NCI-H526 (cell line): ENCODE data around the gene TMEM51.

Source experiments
- DNase-seq, 2 experiments: peaks; one replicate each; lab custom pipeline; 2025; lab: John Stamatoyannopoulos, UW

Gene TMEM51

GRCh38 chr1:15196807-15197530 lies 43.4 kb downstream of the TMEM51 start:
- DNase-seq = no peak

- DNase-seq = no peak
Measured at GRCh38 chr1:15197591-15198447, 44.3 kb downstream of the TMEM51 start.

- DNase-seq = no peak
Measured at GRCh38 chr1:15198684-15199083, 45.1 kb downstream of the TMEM51 start.

- DNase-seq = no peak
Measured at GRCh38 chr1:15201221-15201620, 47.7 kb downstream of the TMEM51 start.

- DNase-seq = peak in 1 of 2 experiments; percentile 45
Measured at GRCh38 chr1:15201849-15202551, 48.5 kb downstream of the TMEM51 start.

- DNase-seq = no peak
Measured at GRCh38 chr1:15204931-15205330, 51.4 kb downstream of the TMEM51 start.

- DNase-seq = no peak
Measured at GRCh38 chr1:15205586-15206346, 52.2 kb downstream of the TMEM51 start.

GRCh38 chr1:15206418-15207030 lies 53.0 kb downstream of the TMEM51 start:
- peak; percentile 68 to 86 for DNase-seq

GRCh38 chr1:15207031-15207828 lies 53.7 kb downstream of the TMEM51 start:
- DNase-seq = peak; percentile 49 to 93

GRCh38 chr1:15207829-15208429 lies 54.4 kb downstream of the TMEM51 start:
- peak in 1 of 2 experiments; percentile 93 for DNase-seq

- DNase-seq = no peak
Measured at GRCh38 chr1:15210651-15211375, 57.3 kb downstream of the TMEM51 start.

GRCh38 chr1:15211424-15211823 lies 57.9 kb downstream of the TMEM51 start:
- DNase-seq = no peak

- DNase-seq = no peak
Measured at GRCh38 chr1:15212216-15212953, 58.8 kb downstream of the TMEM51 start.

GRCh38 chr1:15212954-15213291 lies 59.4 kb downstream of the TMEM51 start:
- no peak for DNase-seq

GRCh38 chr1:15213341-15213821 lies 59.8 kb downstream of the TMEM51 start:
- no peak for DNase-seq

- no peak for DNase-seq
Measured at GRCh38 chr1:15214527-15214926, 61.0 kb downstream of the TMEM51 start.

- DNase-seq = no peak
Measured at GRCh38 chr1:15215116-15215515, 61.6 kb downstream of the TMEM51 start.

GRCh38 chr1:15217654-15218053 lies 64.1 kb downstream of the TMEM51 start:
- DNase-seq = no peak
